HepG2 (cell line): ENCODE results near the gene PAPPA. TPM values are rescaled to one million over a fixed set of nuclear protein-coding genes. Genes with fewer than 3 reads are reported as not detected.

Experiments used
- ATAC-seq: fragments of 200-7000 bp; cut with Tn5 transposase; 3 replicates; pipeline ENCODE4 v1.9.1; 2020; ENCODE audit warnings: mild to moderate bottlenecking, moderate library complexity
- BruUV-seq: library from RNA; stranded (reverse); fragments of 400-500 nt; replicated peaks from 2 replicates; lab custom pipeline; 2021; lab: Mats Ljungman, UMichigan
- CTCF ChIA-PET: fragments of 300-600 bp; formaldehyde crosslinking; extraction: SDS; loops from one replicate; lab custom pipeline; 2021; ENCODE audit warnings: low total read pairs, inconsistent platforms, low intra/inter-chr PET ratio; lab: Yijun Ruan, JAX
- POLR2A ChIA-PET: fragments of 350-600 bp; sonication (Branson Sonifier 250); formaldehyde crosslinking; loops from one replicate; lab custom pipeline; 2020; ENCODE audit warnings: antibody characterized with exemption, inconsistent platforms; lab: Yijun Ruan, JAX
- DNase-seq: peaks from one replicate; pipeline ENCODE4 v3.0.0-alpha.2; 2015; ENCODE audit warnings: low spot score
- FAIRE-seq: peaks from 3 replicates; lab custom pipeline; 2011; peaks lifted over from hg19 to GRCh38; lab: Jason Lieb, UNC
- H2AFZ ChIP-seq: one replicate; pipeline ENCODE4 v1.6.1; 2011; ENCODE audit warnings: low read length, inconsistent platforms
- H3K27ac ChIP-seq: fragments of 300-600 bp; 3 replicates; pipeline ENCODE4 v1.8.0; 2011; ENCODE audit warnings: mixed run types, mild to moderate bottlenecking, mixed read lengths, low read length, inconsistent platforms; ENCODE audit not compliant: insufficient read depth; ENCODE audit errors: extremely low read length
- H3K27me3 ChIP-seq, 2 experiments: fragments of 200-600 bp in 1 of 2; 2 replicates in 1 of 2; 3 replicates in 1 of 2; pipeline versions ENCODE4 v1.6.0 to v1.8.0; 2011; ENCODE audit warnings: low read length in 2 of 2, mild to moderate bottlenecking in 2 of 2, moderate library complexity in 2 of 2, inconsistent platforms in 1 of 2; ENCODE audit not compliant: insufficient read depth in 2 of 2, control insufficient read depth in 1 of 2
- H3K36me3 ChIP-seq, 2 experiments: fragments of 200-600 bp in 1 of 2; replicated peaks in 1 of 2; 2 replicates in 1 of 2; 3 replicates in 1 of 2; pipeline versions ENCODE4 v1.5.1 to v1.8.0; 2011; ENCODE audit warnings: low read length in 2 of 2, inconsistent platforms in 1 of 2; ENCODE audit not compliant: insufficient read depth in 2 of 2, control insufficient read depth in 1 of 2
- H3K4me1 ChIP-seq: 2 replicates; pipeline ENCODE4 v1.5.1; 2012; ENCODE audit warnings: low read length, inconsistent platforms; ENCODE audit not compliant: insufficient read depth
- H3K4me2 ChIP-seq: 2 replicates; pipeline ENCODE4 v1.6.0; 2011; ENCODE audit warnings: low read depth, low read length, inconsistent platforms
- H3K4me3 ChIP-seq, 3 experiments: fragments of 200-600 bp in 1 of 3; sonication (generic), shearing (Covaris generic) in 1 of 3; replicated peaks in 1 of 3; 2 replicates each; pipeline ENCODE4 v1.5.1; 2011 to 2016; ENCODE audit warnings: low read length in 3 of 3, inconsistent platforms in 2 of 3, low read depth in 2 of 3, mild to moderate bottlenecking in 2 of 3, control low read depth in 1 of 3, mixed read lengths in 1 of 3; ENCODE audit not compliant: insufficient read depth in 1 of 3
- H3K79me2 ChIP-seq: one replicate; pipeline ENCODE4 v1.6.1; 2011; ENCODE audit warnings: low read length, inconsistent platforms; ENCODE audit not compliant: insufficient read depth
- H3K9ac ChIP-seq: 2 replicates; pipeline ENCODE4 v1.6.0; 2011; ENCODE audit warnings: mild to moderate bottlenecking, low read depth, low read length, inconsistent platforms; ENCODE audit not compliant: insufficient read depth
- H3K9me3 ChIP-seq: 2 replicates; pipeline ENCODE4 v1.5.1; 2012; ENCODE audit warnings: mild to moderate bottlenecking, low read length
- H4K20me1 ChIP-seq: 2 replicates; pipeline ENCODE4 v1.6.0; 2011; ENCODE audit warnings: inconsistent platforms, mild to moderate bottlenecking, low read length, moderate library complexity; ENCODE audit not compliant: insufficient read depth
- ASH2L ChIP-seq: fragments of 300-600, 200-600 bp; sonication (generic); IDR thresholded peaks from 2 replicates; pipeline ENCODE4 v1.7.0; 2017; ENCODE audit warnings: low read depth, mild to moderate bottlenecking, moderate library complexity, mixed read lengths, low read length; ENCODE audit not compliant: insufficient read length
- CBX1 ChIP-seq: IDR thresholded peaks from one replicate; pipeline ENCODE4 v1.6.1; 2016; ENCODE audit warnings: antibody characterized with exemption, low read depth
- CC2D1A ChIP-seq: sonication (generic); formaldehyde crosslinking; IDR thresholded peaks from 2 replicates; pipeline ENCODE4 v1.8.1; 2023; ENCODE audit warnings: mild to moderate bottlenecking, missing genetic modification reagents
- CREM ChIP-seq, 2 experiments: sonication (generic) in 1 of 2; formaldehyde crosslinking in 1 of 2; IDR thresholded peaks; 2 replicates each; pipeline versions ENCODE4 v1.4.0 to v1.6.1; 2016 to 2020; ENCODE audit warnings: antibody characterized with exemption in 1 of 2, mild to moderate bottlenecking in 1 of 2, missing genetic modification reagents in 1 of 2
- GZF1 ChIP-seq: sonication (generic); formaldehyde crosslinking; IDR thresholded peaks from 2 replicates; pipeline ENCODE4 v1.5.1; 2020; ENCODE audit warnings: mild to moderate bottlenecking, missing genetic modification reagents
- MEF2D ChIP-seq: sonication (generic); formaldehyde crosslinking; IDR thresholded peaks from 2 replicates; pipeline ENCODE4 v1.5.1; 2020; ENCODE audit warnings: mild to moderate bottlenecking, missing genetic modification reagents
- MIER2 ChIP-seq: IDR thresholded peaks from 2 replicates; pipeline ENCODE4 v1.6.1; 2016; ENCODE audit warnings: missing biosample characterization, missing genetic modification reagents
- TRIM24 ChIP-seq: sonication (generic); formaldehyde crosslinking; IDR thresholded peaks from 2 replicates; pipeline ENCODE4 v1.8.0; 2022; ENCODE audit warnings: mild to moderate bottlenecking, missing genetic modification reagents
- ZFP36L1 ChIP-seq: sonication (generic); formaldehyde crosslinking; IDR thresholded peaks from 2 replicates; pipeline ENCODE4 v1.8.0; 2022; ENCODE audit warnings: mild to moderate bottlenecking, missing genetic modification reagents, moderate library complexity
- ZFY ChIP-seq: sonication (generic); formaldehyde crosslinking; IDR thresholded peaks from 2 replicates; pipeline ENCODE4 v1.4.0; 2020; ENCODE audit warnings: missing genetic modification reagents
- ZMYM2 ChIP-seq: sonication (generic); formaldehyde crosslinking; IDR thresholded peaks from 2 replicates; pipeline ENCODE4 v1.8.0; 2022; ENCODE audit warnings: mild to moderate bottlenecking, missing genetic modification reagents
- ZNF414 ChIP-seq: sonication (generic); formaldehyde crosslinking; IDR thresholded peaks from 2 replicates; pipeline ENCODE4 v1.5.0; 2020; ENCODE audit warnings: missing genetic modification reagents
- ZNF570 ChIP-seq: sonication (generic); formaldehyde crosslinking; IDR thresholded peaks from 2 replicates; pipeline ENCODE4 v1.4.0; 2020; ENCODE audit warnings: mild to moderate bottlenecking, missing genetic modification reagents, borderline replicate concordance
- ZNF776 ChIP-seq: sonication (generic); formaldehyde crosslinking; IDR thresholded peaks from 2 replicates; pipeline ENCODE4 v1.4.0; 2020; ENCODE audit warnings: mild to moderate bottlenecking, missing genetic modification reagents
- ZNF841 ChIP-seq: sonication (generic); formaldehyde crosslinking; IDR thresholded peaks from 2 replicates; pipeline ENCODE4 v1.8.1; 2023; ENCODE audit warnings: missing genetic modification reagents, borderline replicate concordance
- WGBS: methylation state at CpG from one replicate; pipeline ENCODE4 v1.1.6; 2017; ENCODE audit warnings: low lambda C conversion rate; 5-methylcytosine and 5-hydroxymethylcytosine counted together
- in situ Hi-C: cut with HindIII; loops from 2 replicates; pipeline ENCODE4 v1.10.0; 2017; ENCODE audit warnings: low pct_unique_long_range_greater_than_20kb; ENCODE audit not compliant: extremely low pct_ligation_motif_present
- intact Hi-C: fragments of 100-400 bp; cut with micrococcal nuclease; formaldehyde crosslinking; loops from one replicate; pipeline ENCODE4 v1.10.0; 2022; ENCODE audit not compliant: unreplicated experiment
- polyA plus RNA-seq, 8 experiments: library from polyadenylated mRNA; depleted of rRNA in 3 of 8; stranded (reverse) in 7 of 8; unstranded in 1 of 8; fragments of >200 nt; fragmentation: Illumina TruSeq in 4 of 8; extraction: Trizol in 4 of 8; gene quantifications; 2 replicates each; pipeline versions ENCODE4 v1.2.1 to v1.2.3, GENCODE V29; 2011 to 2016; ENCODE audit warnings: low read depth in 4 of 8, missing spikeins in 1 of 8, mixed read lengths in 1 of 8; ENCODE audit not compliant: insufficient read depth in 1 of 8
- total RNA-seq, 5 experiments: library from RNA; depleted of rRNA; stranded (reverse); fragments of >200 nt; fragmentation: Illumina TruSeq; extraction: Trizol; gene quantifications; 2 replicates each; pipeline ENCODE4 v1.2.3, GENCODE V29; 2016; ENCODE audit warnings: low read depth in 1 of 5
- TF ChIP-seq, protein P1 (sequence below): sonication (generic); formaldehyde crosslinking; IDR thresholded peaks from 2 replicates; pipeline ENCODE4 v1.4.0; 2020; ENCODE audit warnings: missing genetic modification reagents, borderline replicate concordance
- TF ChIP-seq, protein P2 (sequence below), 2 experiments: sonication (generic) in 1 of 2; formaldehyde crosslinking in 1 of 2; IDR thresholded peaks; 2 replicates each; pipeline versions ENCODE4 v1.4.0 to v1.6.1; 2018 to 2020; ENCODE audit warnings: missing genetic modification reagents in 2 of 2, borderline replicate concordance in 1 of 2, low read depth in 1 of 2, mild to moderate bottlenecking in 1 of 2, missing biosample characterization in 1 of 2

The PAPPA gene
- total and polyA plus RNA-seq, 2 of the 13 experiments (the other 11 are each of a cell fraction or from before 2014, with no cell fraction given), result 0.09 to 0.11 TPM

DNA sequence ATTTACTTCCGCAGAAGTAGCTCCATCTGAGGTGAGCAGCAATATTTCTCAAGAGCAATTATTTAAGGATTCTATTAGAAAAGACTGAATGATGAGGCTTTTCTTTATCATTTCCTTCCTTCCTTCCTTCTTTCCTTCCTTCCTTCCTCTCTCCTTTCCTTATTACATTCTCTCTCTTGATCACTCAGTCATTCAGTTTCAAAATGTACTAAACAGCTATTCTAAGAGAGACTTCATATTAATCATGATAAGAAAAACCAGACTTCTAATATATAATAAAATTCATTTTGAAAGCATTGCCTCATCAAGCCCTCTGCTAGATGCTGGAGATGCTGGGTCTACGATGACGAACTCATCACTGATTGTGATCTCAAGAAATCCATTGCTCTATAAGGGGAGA, 30.4 kb upstream of the PAPPA start (continued):
- no peak for TF ChIP-seq ASH2L
- TF ChIP-seq CC2D1A, result no peak
- TF ChIP-seq, all 625 proteins: peak for 0

GRCh38 chr9:116124472-116125040, 29.0 kb upstream of the PAPPA start:
- whole genome bisulfite sequencing, result 9% methylated on average over 4 of the region's 4 CpGs
- Histone ChIP-seq H3K79me2 (no peaks in the 10 kb centered on the region), H3K36me3 (no peaks in the 10 kb centered on the region), H2AFZ (no peak overlapping the region), H3K9me3 (no peaks in the 10 kb centered on the region), H3K4me2 (no peak overlapping the region), H3K9ac (no peak overlapping the region), H4K20me1 (no peaks in the 10 kb centered on the region), H3K4me3 (no peak overlapping the region), H3K27me3 (no peaks in the 10 kb centered on the region), H3K27ac (no peak overlapping the region), H3K4me1 (no peaks in the 10 kb centered on the region)
- ChIA-PET CTCF (no interaction called here), POLR2A (no interaction called here)
- no TSS peak for BruUV-seq
- ATAC-seq, result no peak
- in situ Hi-C loops, result loop anchor here (25.0 kb wide), 1 partner anchor 87 kb away; no protein-coding TSS in a partner anchor
- DNase-seq, result no peak
- no peak for FAIRE-seq
- intact Hi-C loops, result no loop called here
- no peak for TF ChIP-seq ZNF841
- TF ChIP-seq ZFY (CRISPR knock-in tag), result no peak
- TF ChIP-seq, protein P1, sequence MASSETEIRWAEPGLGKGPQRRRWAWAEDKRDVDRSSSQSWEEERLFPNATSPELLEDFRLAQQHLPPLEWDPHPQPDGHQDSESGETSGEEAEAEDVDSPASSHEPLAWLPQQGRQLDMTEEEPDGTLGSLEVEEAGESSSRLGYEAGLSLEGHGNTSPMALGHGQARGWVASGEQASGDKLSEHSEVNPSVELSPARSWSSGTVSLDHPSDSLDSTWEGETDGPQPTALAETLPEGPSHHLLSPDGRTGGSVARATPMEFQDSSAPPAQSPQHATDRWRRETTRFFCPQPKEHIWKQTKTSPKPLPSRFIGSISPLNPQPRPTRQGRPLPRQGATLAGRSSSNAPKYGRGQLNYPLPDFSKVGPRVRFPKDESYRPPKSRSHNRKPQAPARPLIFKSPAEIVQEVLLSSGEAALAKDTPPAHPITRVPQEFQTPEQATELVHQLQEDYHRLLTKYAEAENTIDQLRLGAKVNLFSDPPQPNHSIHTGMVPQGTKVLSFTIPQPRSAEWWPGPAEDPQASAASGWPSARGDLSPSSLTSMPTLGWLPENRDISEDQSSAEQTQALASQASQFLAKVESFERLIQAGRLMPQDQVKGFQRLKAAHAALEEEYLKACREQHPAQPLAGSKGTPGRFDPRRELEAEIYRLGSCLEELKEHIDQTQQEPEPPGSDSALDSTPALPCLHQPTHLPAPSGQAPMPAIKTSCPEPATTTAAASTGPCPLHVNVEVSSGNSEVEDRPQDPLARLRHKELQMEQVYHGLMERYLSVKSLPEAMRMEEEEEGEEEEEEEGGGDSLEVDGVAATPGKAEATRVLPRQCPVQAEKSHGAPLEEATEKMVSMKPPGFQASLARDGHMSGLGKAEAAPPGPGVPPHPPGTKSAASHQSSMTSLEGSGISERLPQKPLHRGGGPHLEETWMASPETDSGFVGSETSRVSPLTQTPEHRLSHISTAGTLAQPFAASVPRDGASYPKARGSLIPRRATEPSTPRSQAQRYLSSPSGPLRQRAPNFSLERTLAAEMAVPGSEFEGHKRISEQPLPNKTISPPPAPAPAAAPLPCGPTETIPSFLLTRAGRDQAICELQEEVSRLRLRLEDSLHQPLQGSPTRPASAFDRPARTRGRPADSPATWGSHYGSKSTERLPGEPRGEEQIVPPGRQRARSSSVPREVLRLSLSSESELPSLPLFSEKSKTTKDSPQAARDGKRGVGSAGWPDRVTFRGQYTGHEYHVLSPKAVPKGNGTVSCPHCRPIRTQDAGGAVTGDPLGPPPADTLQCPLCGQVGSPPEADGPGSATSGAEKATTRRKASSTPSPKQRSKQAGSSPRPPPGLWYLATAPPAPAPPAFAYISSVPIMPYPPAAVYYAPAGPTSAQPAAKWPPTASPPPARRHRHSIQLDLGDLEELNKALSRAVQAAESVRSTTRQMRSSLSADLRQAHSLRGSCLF (CRISPR knock-in tag), result no peak
- no peak for TF ChIP-seq ZMYM2
- no peak for TF ChIP-seq ZNF570 (CRISPR knock-in tag)
- TF ChIP-seq GZF1 (CRISPR knock-in tag), result no peak
- TF ChIP-seq MEF2D (CRISPR knock-in tag), result no peak
- no peak for TF ChIP-seq ZNF776 (CRISPR knock-in tag)
- no peak for TF ChIP-seq TRIM24 (CRISPR knock-in tag)
- no peak for TF ChIP-seq CBX1
- TF ChIP-seq, protein P2, sequence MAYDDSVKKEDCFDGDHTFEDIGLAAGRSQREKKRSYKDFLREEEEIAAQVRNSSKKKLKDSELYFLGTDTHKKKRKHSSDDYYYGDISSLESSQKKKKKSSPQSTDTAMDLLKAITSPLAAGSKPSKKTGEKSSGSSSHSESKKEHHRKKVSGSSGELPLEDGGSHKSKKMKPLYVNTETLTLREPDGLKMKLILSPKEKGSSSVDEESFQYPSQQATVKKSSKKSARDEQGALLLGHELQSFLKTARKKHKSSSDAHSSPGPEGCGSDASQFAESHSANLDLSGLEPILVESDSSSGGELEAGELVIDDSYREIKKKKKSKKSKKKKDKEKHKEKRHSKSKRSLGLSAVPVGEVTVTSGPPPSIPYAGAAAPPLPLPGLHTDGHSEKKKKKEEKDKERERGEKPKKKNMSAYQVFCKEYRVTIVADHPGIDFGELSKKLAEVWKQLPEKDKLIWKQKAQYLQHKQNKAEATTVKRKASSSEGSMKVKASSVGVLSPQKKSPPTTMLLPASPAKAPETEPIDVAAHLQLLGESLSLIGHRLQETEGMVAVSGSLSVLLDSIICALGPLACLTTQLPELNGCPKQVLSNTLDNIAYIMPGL (CRISPR knock-in tag; IDR thresholded peaks at IDR 0.05; ENCODE audit: borderline replicate concordance in 1 of 2, low read depth in 1 of 2), result no peak
- no peak for TF ChIP-seq ZNF414 (CRISPR knock-in tag)
- TF ChIP-seq ZFP36L1 (CRISPR knock-in tag), result no peak
- no peak for TF ChIP-seq MIER2
- no peak for TF ChIP-seq CREM (IDR thresholded peaks at IDR 0.05)
- no peak for TF ChIP-seq CREM (CRISPR knock-in tag; IDR thresholded peaks at IDR 0.05)
